SK-N-SH treated with all-trans-retinoic acid at 6 μM for 48 hours (cell line): ENCODE data around the gene USP38.

ENCODE experiments used
- CSDC2 ChIP-seq: fragments of 250-450 bp; sonication (Bioruptor Pico); IDR thresholded peaks from 2 replicates; pipeline ENCODE4 v1.5.0; 2020; ENCODE audit warnings: mild to moderate bottlenecking, moderate library complexity
- GLIS3 ChIP-seq: fragments of 250-450 bp; sonication (Bioruptor Pico); IDR thresholded peaks from 2 replicates; pipeline ENCODE4 v1.5.0; 2020; ENCODE audit warnings: mild to moderate bottlenecking, moderate library complexity
- OSR1 ChIP-seq: fragments of 250-450 bp; sonication (Bioruptor Pico); IDR thresholded peaks from 2 replicates; pipeline ENCODE4 v1.8.0; 2022; ENCODE audit warnings: moderate library complexity, mild to moderate bottlenecking, inconsistent platforms
- PPARA ChIP-seq: fragments of 250-450 bp; sonication (Bioruptor Pico); IDR thresholded peaks from 2 replicates; pipeline ENCODE4 v1.5.0; 2020; ENCODE audit warnings: mild to moderate bottlenecking, borderline replicate concordance
- RARB ChIP-seq: fragments of 250-450 bp; sonication (Bioruptor Pico); IDR thresholded peaks from 2 replicates; pipeline ENCODE4 v1.8.0; 2021; ENCODE audit warnings: mild to moderate bottlenecking, moderate library complexity
- TCF4 ChIP-seq: fragments of 250-450 bp; sonication (Bioruptor Pico); IDR thresholded peaks from 2 replicates; pipeline ENCODE4 v1.8.0; 2021; ENCODE audit warnings: mild to moderate bottlenecking, moderate library complexity, borderline replicate concordance
- ZFP3 ChIP-seq: fragments of 250-450 bp; sonication (Bioruptor Pico); IDR thresholded peaks from 2 replicates; pipeline ENCODE4 v1.5.0; 2020; ENCODE audit warnings: mild to moderate bottlenecking, moderate library complexity
- TF ChIP-seq, protein P1 (sequence below): fragments of 250-450 bp; sonication (Bioruptor Pico); IDR thresholded peaks from 2 replicates; pipeline ENCODE4 v1.5.1; 2020; ENCODE audit warnings: low read depth, mild to moderate bottlenecking, moderate library complexity
- TF ChIP-seq, protein P2 (sequence below): fragments of 250-450 bp; sonication (Bioruptor Pico); IDR thresholded peaks from 2 replicates; pipeline ENCODE4 v1.8.0; 2021; ENCODE audit warnings: low read depth, mild to moderate bottlenecking, moderate library complexity, borderline replicate concordance
- TF ChIP-seq, protein P3 (sequence below): fragments of 250-450 bp; sonication (Bioruptor Pico); IDR thresholded peaks from 2 replicates; pipeline ENCODE4 v1.5.1; 2021; ENCODE audit warnings: mild to moderate bottlenecking, moderate library complexity
- TF ChIP-seq, protein P4 (sequence below): fragments of 250-450 bp; sonication (Bioruptor Pico); IDR thresholded peaks from 2 replicates; pipeline ENCODE4 v1.8.0; 2020; ENCODE audit warnings: mild to moderate bottlenecking, moderate library complexity, borderline replicate concordance

DNA sequence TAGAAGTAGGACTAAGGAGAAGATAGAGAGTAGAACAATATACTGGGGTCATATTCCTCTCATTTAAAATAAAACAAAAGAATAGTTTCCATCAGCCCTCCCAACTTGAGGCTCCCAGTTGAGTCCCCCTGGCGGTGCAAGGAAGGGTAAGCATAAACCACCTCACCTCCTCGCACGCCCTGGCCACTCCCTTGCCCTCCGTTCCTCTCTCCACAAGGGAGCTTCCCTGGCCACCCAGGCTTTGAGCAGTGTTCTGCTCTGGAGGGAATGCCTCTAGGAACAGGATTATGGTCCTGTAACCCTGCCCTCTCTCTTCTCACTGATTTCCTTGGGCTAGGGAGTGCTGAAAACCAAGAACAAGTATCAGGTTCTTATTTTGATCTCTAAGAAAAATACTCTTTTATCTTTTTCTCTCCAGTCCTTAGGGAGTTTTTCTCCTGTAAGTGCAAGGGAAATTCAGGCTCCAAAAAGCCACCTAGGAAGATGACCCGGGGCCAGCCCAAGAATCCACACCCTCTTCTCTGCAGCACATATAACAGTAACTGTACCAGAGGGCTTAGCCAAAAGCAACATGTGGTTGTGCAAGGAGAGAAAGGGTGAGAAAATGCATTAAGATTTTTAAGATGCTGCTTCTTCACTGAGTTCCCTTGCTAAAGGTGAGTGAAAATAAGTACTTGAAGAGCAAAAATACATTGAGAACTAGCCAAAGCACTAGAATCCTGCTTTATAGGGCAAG lies 69.9 kb downstream of the USP38 start:
- TF ChIP-seq, protein P1, sequence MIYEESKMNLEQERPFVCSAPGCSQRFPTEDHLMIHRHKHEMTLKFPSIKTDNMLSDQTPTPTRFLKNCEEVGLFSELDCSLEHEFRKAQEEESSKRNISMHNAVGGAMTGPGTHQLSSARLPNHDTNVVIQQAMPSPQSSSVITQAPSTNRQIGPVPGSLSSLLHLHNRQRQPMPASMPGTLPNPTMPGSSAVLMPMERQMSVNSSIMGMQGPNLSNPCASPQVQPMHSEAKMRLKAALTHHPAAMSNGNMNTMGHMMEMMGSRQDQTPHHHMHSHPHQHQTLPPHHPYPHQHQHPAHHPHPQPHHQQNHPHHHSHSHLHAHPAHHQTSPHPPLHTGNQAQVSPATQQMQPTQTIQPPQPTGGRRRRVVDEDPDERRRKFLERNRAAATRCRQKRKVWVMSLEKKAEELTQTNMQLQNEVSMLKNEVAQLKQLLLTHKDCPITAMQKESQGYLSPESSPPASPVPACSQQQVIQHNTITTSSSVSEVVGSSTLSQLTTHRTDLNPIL (CRISPR knock-in tag): no peak
- TF ChIP-seq RARB (CRISPR knock-in tag): no peak
- TF ChIP-seq, protein P2, sequence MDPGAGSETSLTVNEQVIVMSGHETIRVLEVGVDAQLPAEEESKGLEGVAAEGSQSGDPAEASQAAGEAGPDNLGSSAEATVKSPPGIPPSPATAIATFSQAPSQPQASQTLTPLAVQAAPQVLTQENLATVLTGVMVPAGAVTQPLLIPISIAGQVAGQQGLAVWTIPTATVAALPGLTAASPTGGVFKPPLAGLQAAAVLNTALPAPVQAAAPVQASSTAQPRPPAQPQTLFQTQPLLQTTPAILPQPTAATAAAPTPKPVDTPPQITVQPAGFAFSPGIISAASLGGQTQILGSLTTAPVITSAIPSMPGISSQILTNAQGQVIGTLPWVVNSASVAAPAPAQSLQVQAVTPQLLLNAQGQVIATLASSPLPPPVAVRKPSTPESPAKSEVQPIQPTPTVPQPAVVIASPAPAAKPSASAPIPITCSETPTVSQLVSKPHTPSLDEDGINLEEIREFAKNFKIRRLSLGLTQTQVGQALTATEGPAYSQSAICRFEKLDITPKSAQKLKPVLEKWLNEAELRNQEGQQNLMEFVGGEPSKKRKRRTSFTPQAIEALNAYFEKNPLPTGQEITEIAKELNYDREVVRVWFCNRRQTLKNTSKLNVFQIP (CRISPR knock-in tag): no peak
- TF ChIP-seq, protein P3, sequence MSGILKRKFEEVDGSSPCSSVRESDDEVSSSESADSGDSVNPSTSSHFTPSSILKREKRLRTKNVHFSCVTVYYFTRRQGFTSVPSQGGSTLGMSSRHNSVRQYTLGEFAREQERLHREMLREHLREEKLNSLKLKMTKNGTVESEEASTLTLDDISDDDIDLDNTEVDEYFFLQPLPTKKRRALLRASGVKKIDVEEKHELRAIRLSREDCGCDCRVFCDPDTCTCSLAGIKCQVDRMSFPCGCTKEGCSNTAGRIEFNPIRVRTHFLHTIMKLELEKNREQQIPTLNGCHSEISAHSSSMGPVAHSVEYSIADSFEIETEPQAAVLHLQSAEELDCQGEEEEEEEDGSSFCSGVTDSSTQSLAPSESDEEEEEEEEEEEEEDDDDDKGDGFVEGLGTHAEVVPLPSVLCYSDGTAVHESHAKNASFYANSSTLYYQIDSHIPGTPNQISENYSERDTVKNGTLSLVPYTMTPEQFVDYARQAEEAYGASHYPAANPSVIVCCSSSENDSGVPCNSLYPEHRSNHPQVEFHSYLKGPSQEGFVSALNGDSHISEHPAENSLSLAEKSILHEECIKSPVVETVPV (CRISPR knock-in tag): no peak
- TF ChIP-seq OSR1 (CRISPR knock-in tag): no peak
- no peak for TF ChIP-seq TCF4 (CRISPR knock-in tag)
- no peak for TF ChIP-seq GLIS3 (CRISPR knock-in tag)
- TF ChIP-seq, protein P4, sequence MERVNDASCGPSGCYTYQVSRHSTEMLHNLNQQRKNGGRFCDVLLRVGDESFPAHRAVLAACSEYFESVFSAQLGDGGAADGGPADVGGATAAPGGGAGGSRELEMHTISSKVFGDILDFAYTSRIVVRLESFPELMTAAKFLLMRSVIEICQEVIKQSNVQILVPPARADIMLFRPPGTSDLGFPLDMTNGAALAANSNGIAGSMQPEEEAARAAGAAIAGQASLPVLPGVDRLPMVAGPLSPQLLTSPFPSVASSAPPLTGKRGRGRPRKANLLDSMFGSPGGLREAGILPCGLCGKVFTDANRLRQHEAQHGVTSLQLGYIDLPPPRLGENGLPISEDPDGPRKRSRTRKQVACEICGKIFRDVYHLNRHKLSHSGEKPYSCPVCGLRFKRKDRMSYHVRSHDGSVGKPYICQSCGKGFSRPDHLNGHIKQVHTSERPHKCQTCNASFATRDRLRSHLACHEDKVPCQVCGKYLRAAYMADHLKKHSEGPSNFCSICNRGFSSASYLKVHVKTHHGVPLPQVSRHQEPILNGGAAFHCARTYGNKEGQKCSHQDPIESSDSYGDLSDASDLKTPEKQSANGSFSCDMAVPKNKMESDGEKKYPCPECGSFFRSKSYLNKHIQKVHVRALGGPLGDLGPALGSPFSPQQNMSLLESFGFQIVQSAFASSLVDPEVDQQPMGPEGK: no peak
- TF ChIP-seq CSDC2 (CRISPR knock-in tag): no peak
- TF ChIP-seq ZFP3 (CRISPR knock-in tag): no peak
- TF ChIP-seq PPARA (CRISPR knock-in tag): no peak
